SK-N-SH (cell line): ENCODE results near the gene FAM3C. TPM values are rescaled to one million over a fixed set of nuclear protein-coding genes. Genes with fewer than 3 reads are reported as not detected.
A peak's percentile ranks its signal among the peaks of the same experiment; 100 is the strongest.

Experiments used
- CTCF ChIA-PET: fragments of 300-600, 350-600 bp; formaldehyde crosslinking; extraction: SDS; loops from one replicate; lab custom pipeline; 2021; lab: Yijun Ruan, JAX
- POLR2A ChIA-PET: fragments of 350-600 bp; sonication (Branson Sonifier 250); formaldehyde crosslinking; extraction: SDS; loops from one replicate; lab custom pipeline; 2020; ENCODE audit warnings: antibody characterized with exemption, inconsistent platforms; lab: Yijun Ruan, JAX
- DNase-seq: peaks from one replicate; pipeline ENCODE4 v3.0.0; 2012
- H2AFZ ChIP-seq: fragments of 200-600 bp; sonication (generic); 2 replicates; pipeline ENCODE4 v1.8.1; 2016; ENCODE audit warnings: antibody characterized with exemption, mild to moderate bottlenecking, low read depth
- H3F3A ChIP-seq: fragments of 200-600 bp; sonication (generic); replicated peaks from 2 replicates; pipeline ENCODE3; 2016; ENCODE audit warnings: antibody characterized with exemption, mild to moderate bottlenecking; ENCODE audit not compliant: insufficient read depth
- H3K27ac ChIP-seq, 2 experiments: fragments of 200-500 bp in 1 of 2; fragments of 200-600 bp in 1 of 2; sonication (Bioruptor generic) in 1 of 2; sonication (generic), shearing (Covaris generic) in 1 of 2; 2 replicates each; pipeline versions ENCODE4 v1.5.1 to v1.6.1; 2014 to 2016; ENCODE audit warnings: low read depth in 2 of 2, inconsistent platforms in 1 of 2, low read length in 1 of 2, mild to moderate bottlenecking in 1 of 2, mixed read lengths in 1 of 2
- H3K27me3 ChIP-seq: fragments of 200-600 bp; sonication (generic), shearing (Covaris generic); 2 replicates; pipeline ENCODE4 v1.6.1; 2016; ENCODE audit warnings: mixed run types; ENCODE audit not compliant: insufficient read depth
- H3K36me3 ChIP-seq, 2 experiments: fragments of 200-500 bp in 1 of 2; fragments of 200-600 bp in 1 of 2; sonication (Bioruptor generic) in 1 of 2; sonication (generic) in 1 of 2; replicated peaks in 1 of 2; 2 replicates each; pipeline versions ENCODE3 to v1.5.1; 2014 to 2016; ENCODE audit warnings: low read length in 1 of 2, mild to moderate bottlenecking in 1 of 2; ENCODE audit not compliant: insufficient read depth in 2 of 2, control insufficient read depth in 1 of 2
- H3K4me1 ChIP-seq, 2 experiments: fragments of 200-500 bp in 1 of 2; fragments of 200-600 bp in 1 of 2; sonication (Bioruptor generic) in 1 of 2; sonication (generic), shearing (Covaris generic) in 1 of 2; 2 replicates each; pipeline versions ENCODE4 v1.5.1 to v1.6.1; 2014 to 2016; ENCODE audit warnings: low read depth in 1 of 2, low read length in 1 of 2, mixed run types in 1 of 2; ENCODE audit not compliant: insufficient read depth in 2 of 2, control insufficient read depth in 1 of 2
- H3K4me2 ChIP-seq: fragments of 200-600 bp; sonication (generic), shearing (Covaris generic); 2 replicates; pipeline ENCODE4 v1.6.1; 2017; ENCODE audit warnings: mixed run types
- H3K4me3 ChIP-seq, 2 experiments: fragments of 200-500 bp in 1 of 2; fragments of 200-600 bp in 1 of 2; sonication (Bioruptor generic) in 1 of 2; sonication (generic), shearing (Covaris generic) in 1 of 2; 2 replicates each; pipeline versions ENCODE4 v1.5.1 to v1.8.1; 2014 to 2016; ENCODE audit warnings: low read depth in 2 of 2, inconsistent platforms in 1 of 2, low read length in 1 of 2, mild to moderate bottlenecking in 1 of 2, mixed read lengths in 1 of 2, moderate library complexity in 1 of 2
- H3K79me2 ChIP-seq: fragments of 200-600 bp; sonication (generic); 2 replicates; pipeline ENCODE4 v1.8.1; 2017; ENCODE audit warnings: mild to moderate bottlenecking; ENCODE audit not compliant: insufficient read depth
- H3K9ac ChIP-seq: fragments of 200-600 bp; sonication (generic); 2 replicates; pipeline ENCODE4 v1.6.1; 2017; ENCODE audit warnings: mixed run types
- H3K9me2 ChIP-seq: fragments of 200-600 bp; sonication (generic); 2 replicates; pipeline ENCODE4 v1.6.1; 2017; ENCODE audit warnings: mixed run types
- H3K9me3 ChIP-seq: fragments of 200-600 bp; sonication (generic); 2 replicates; pipeline ENCODE4 v1.6.1; 2017; ENCODE audit warnings: mixed run types, mild to moderate bottlenecking, moderate library complexity
- H4K20me1 ChIP-seq: fragments of 200-600 bp; sonication (generic); 2 replicates; pipeline ENCODE4 v1.6.1; 2017; ENCODE audit warnings: mild to moderate bottlenecking, mixed run types; ENCODE audit not compliant: insufficient read depth
- EP300 ChIP-seq, 2 experiments: IDR thresholded peaks; 2 replicates each; pipeline versions ENCODE4 v1.4.0 to v1.6.1; 2012; ENCODE audit warnings: borderline replicate concordance in 1 of 2, low read depth in 1 of 2, low read length in 1 of 2
- GABPA ChIP-seq: IDR thresholded peaks from 2 replicates; pipeline ENCODE4 v1.4.0; 2012; ENCODE audit warnings: low read depth, mild to moderate bottlenecking
- GATA2 ChIP-seq: sonication (generic); formaldehyde crosslinking; IDR thresholded peaks from 2 replicates; pipeline ENCODE4 v1.5.0; 2020; ENCODE audit warnings: mild to moderate bottlenecking, missing genetic modification reagents
- JUND ChIP-seq: IDR thresholded peaks from 2 replicates; pipeline ENCODE4 v1.4.0; 2012
- MAX ChIP-seq: IDR thresholded peaks from 2 replicates; pipeline ENCODE4 v1.4.0; 2012; ENCODE audit warnings: low read depth
- NFIC ChIP-seq: IDR thresholded peaks from 2 replicates; pipeline ENCODE4 v1.4.0; 2012; ENCODE audit warnings: borderline replicate concordance
- REST ChIP-seq: IDR thresholded peaks from 2 replicates; pipeline ENCODE4 v1.6.1; 2012; ENCODE audit warnings: mild to moderate bottlenecking, low read depth, low read length, moderate library complexity
- RXRA ChIP-seq: IDR thresholded peaks from 2 replicates; pipeline ENCODE4 v1.4.0; 2012; ENCODE audit warnings: low read depth, mild to moderate bottlenecking, borderline replicate concordance
- WGBS: methylation state at CpG from one replicate; pipeline ENCODE4 v1.1.6; 2017; ENCODE audit warnings: low lambda C conversion rate; 5-methylcytosine and 5-hydroxymethylcytosine counted together
- polyA plus RNA-seq, 3 experiments: library from polyadenylated mRNA; depleted of rRNA; stranded (reverse); fragments of >200 nt; gene quantifications; 2 replicates each; pipeline ENCODE4 v1.2.3, GENCODE V29; 2012

Gene FAM3C
- polyA plus RNA-seq, 1 of the 3 experiments (the other 2 are of a cell fraction): 80.0 TPM

- Histone ChIP-seq H3K9ac (no peak overlapping the region), H3K4me3 (no peak overlapping the region), H3K9me3 (no peaks in the 10 kb centered on the region), H3K36me3 (no peaks in the 10 kb centered on the region), H3K79me2 (no peaks in the 10 kb centered on the region), H3K4me1 (0 out of 4 replicates have a peak, but pooled peaks cover 0 to 2% of the 10 kb centered on the region in 2 experiments), H4K20me1 (no peaks in the 10 kb centered on the region), H3K27me3 (no peaks in the 10 kb centered on the region), H3K4me2 (no peak overlapping the region), H3F3A (no peaks in the 10 kb centered on the region), H2AFZ (no peak overlapping the region), H3K27ac (no peak overlapping the region), H3K9me2 (no peaks in the 10 kb centered on the region)
- WGBS: 17% methylated on average over 3 of the region's 3 CpGs
- TF ChIP-seq GATA2 (CRISPR knock-in tag) (peak; percentile 29; the same call in 1 of the 2 replicates), EP300 (IDR thresholded peaks at IDR 0.05; ENCODE audit: borderline replicate concordance in 1 of 2, low read depth in 1 of 2, low read length in 1 of 2) (0 out of 4 replicates have a peak, but pooled peaks of 1 of the 2 experiments have one; percentile 27), GABPA (no peak)
- peak; percentile 28 for DNase-seq
- CTCF ChIA-PET: interaction anchor here (2.8 kb wide), 1 partner anchor 15 kb away, joined by 19 read pairs; the partner anchor contains the start of gene FAM3C
- POLR2A ChIA-PET: no interaction called here
Measured at GRCh38 chr7:121411597-121411979, 15.5 kb upstream of the FAM3C start.

GRCh38 chr7:121410829-121411596 lies 14.9 kb upstream of the FAM3C start:
- H3K4me3 ChIP-seq: no peak overlapping the region
- H3K9ac ChIP-seq: no peak overlapping the region
- no peaks in the 10 kb centered on the region for H3K9me2 ChIP-seq
- no peak for DNase-seq
- no peaks in the 10 kb centered on the region for H3K27me3 ChIP-seq
- no peaks in the 10 kb centered on the region for H3F3A ChIP-seq
- no peaks in the 10 kb centered on the region for H4K20me1 ChIP-seq
- no peaks in the 10 kb centered on the region for H3K36me3 ChIP-seq
- H3K9me3 ChIP-seq: no peaks in the 10 kb centered on the region
- CTCF ChIA-PET: interaction anchor here (2.8 kb wide), 1 partner anchor 15 kb away, joined by 19 read pairs; the partner anchor contains the start of gene FAM3C
- 60% methylated on average over 2 of the region's 2 CpGs for WGBS
- POLR2A ChIA-PET: no interaction called here
- H3K4me1 ChIP-seq: 0 out of 4 replicates have a peak, but pooled peaks cover 0 to 2% of the 10 kb centered on the region in 2 experiments
- no peaks in the 10 kb centered on the region for H3K79me2 ChIP-seq
- no peak overlapping the region for H3K27ac ChIP-seq
- H3K4me2 ChIP-seq: no peak overlapping the region
- TF ChIP-seq JUND (no peak), MAX (no peak), NFIC (no peak), RXRA (no peak), REST (no peak)
- no peak overlapping the region for H2AFZ ChIP-seq
